Left renal pelvis (tissue), 4 donors: Measurements from ENCODE around the gene SCAF8. TPM values are rescaled to one million over a fixed set of nuclear protein-coding genes. Genes with fewer than 3 reads are reported as not detected.

ENCODE experiments used
- DNase-seq, 4 donors: peaks; one replicate each; pipeline ENCODE4 v3.0.0-alpha.2; 2013; ENCODE audit warnings: low read depth in 4 of 4, low spot score in 3 of 4
- polyA plus RNA-seq, 4 donors: library from polyadenylated mRNA; unstranded; fragments of 120-200 nt; gene quantifications; one replicate each; pipeline ENCODE4 v1.2.1, GENCODE V29; 2013; ENCODE audit not compliant: insufficient read length in 4 of 4

The SCAF8 gene
- polyA plus RNA-seq, 4 donors, result 53.3 to 66.7 (median 58.8) TPM

DNA sequence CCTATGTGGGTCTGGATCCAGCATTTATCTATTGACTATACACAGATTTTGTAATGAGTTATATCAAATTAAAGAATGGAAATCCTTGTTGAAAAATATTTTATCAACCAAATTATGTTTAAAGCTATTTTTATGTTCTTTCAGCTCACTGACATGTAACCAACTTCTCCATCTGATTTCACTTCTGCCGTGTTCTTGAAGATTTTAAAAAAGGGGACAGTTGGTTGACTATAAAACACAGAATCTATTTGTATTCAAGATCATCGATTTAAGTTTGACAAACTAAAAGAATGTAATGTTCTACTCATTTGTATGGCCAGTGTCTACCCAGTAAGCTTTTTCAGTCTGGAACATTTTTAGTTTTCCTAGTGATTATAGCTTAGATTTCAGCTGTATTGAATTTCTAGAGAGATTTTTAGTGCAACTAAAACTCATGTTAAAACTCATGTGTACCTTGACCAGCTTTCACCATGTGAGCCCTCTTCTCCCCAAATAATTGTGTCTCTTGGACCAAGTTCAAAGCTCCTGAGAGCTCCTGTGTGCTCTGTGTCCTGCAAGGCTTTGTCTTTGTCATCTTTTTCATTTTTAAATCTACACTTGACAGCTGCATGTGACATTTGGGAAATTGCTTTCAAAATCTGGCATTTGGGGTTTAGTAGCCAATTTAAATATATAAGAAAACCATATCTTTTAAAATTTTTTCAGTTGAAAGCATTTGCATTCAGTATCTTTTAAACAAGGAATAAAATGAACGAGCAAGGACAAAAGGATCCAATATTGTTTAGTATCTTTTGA, 143.5 kb downstream of the SCAF8 start:
- no peak for DNase-seq

DNA sequence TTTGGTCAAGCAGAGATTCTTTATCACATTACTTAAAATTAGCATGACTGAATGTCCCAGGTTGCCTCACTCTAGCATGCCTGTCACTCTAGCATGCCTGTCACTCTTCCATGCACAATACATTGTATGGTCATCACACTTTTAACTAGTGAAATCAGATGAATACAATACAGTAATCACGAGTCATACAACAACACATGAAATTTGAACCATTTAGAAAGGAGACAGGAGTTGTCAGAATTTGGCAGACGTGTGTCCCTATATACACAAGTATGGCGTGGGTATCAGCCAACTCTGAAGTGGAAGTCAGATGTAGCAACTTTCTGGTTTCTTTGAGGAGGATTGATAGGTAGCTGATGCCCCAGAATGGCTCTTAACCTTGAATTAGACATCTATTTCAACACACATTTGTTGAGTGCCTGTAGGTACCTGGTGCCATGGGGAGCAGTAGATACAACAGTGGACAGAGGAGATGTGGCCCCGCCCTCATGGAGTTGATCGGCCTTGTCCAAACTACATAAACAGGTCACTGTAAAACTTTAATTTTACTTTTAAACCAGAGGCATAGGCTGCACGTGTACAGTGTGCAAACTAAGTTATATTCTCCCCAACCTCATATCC, 145.8 kb downstream of the SCAF8 start:
- no peak for DNase-seq

DNA sequence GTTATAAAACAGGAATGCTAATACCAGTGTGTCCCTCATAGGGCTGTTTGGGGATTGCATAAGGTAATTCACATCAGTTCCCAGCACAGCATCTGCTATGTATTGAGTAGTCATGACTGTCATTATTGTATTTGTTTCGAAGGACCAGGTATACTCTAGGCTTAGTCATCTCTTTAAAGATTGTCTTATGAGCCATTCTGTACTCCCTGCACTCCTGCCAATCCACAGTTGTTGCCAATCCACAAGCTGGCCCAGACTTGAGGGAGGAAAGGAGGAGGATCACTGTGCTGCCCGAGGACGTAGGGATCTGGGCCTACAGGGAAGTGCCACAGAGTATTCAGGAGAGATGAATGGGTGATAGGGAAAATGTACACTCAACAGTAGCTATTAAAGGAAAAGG, 148.9 kb downstream of the SCAF8 start:
- no peak for DNase-seq

Other genes starting within 250 kb of the SCAF8 start
- gene CNKSR3, start 222.7 kb upstream of the SCAF8 start, polyA plus RNA-seq, result 10 to 100 TPM; 33.1 to 62.8 (median 58.5) TPM